CD4-positive, alpha-beta T cell (primary cell): Measurements from ENCODE around the gene CYTH3. TPM values are rescaled to one million over a fixed set of nuclear protein-coding genes. Genes with fewer than 3 reads are reported as not detected.

Source experiments
- ATAC-seq: fragments of 200-7000 bp; cut with Tn5 transposase; one replicate; pipeline ENCODE4 v1.10.0; 2022; ENCODE audit warnings: mild to moderate bottlenecking; ENCODE audit not compliant: poor library complexity
- CTCF ChIA-PET: fragments of 350-600 bp; sonication (Branson Sonifier 250); formaldehyde crosslinking; loops from one replicate; lab custom pipeline; 2021; ENCODE audit warnings: antibody characterized with exemption, inconsistent platforms; lab: Charles Lee
- POLR2A ChIA-PET: fragments of 350-600 bp; sonication (Branson Sonifier 250); formaldehyde crosslinking; loops from one replicate; lab custom pipeline; 2021; ENCODE audit warnings: antibody characterized with exemption, inconsistent platforms; lab: Charles Lee
- DNase-seq, 14 experiments: peaks; one replicate each; pipeline ENCODE4 v3.0.0-alpha.2; 2013 to 2020; ENCODE audit warnings: mixed read lengths in 2 of 14
- H3K27ac ChIP-seq, 2 donors: one replicate each; pipeline versions ENCODE4 v1.5.1 to v1.7.0; 2013; ENCODE audit warnings: low read length in 2 of 2, low read depth in 1 of 2, mild to moderate bottlenecking in 1 of 2
- H3K27me3 ChIP-seq, 2 experiments: 1 replicate in 1 of 2; 2 replicates in 1 of 2; pipeline versions ENCODE4 v1.6.1 to v1.7.0; 2013; ENCODE audit warnings: low read length in 2 of 2, control low read depth in 1 of 2, mild to moderate bottlenecking in 1 of 2, moderate library complexity in 1 of 2; ENCODE audit not compliant: insufficient read depth in 2 of 2, control insufficient read depth in 1 of 2
- H3K36me3 ChIP-seq: one replicate; pipeline ENCODE4 v1.6.1; 2013; ENCODE audit warnings: low read length, control low read depth; ENCODE audit not compliant: insufficient read depth
- H3K4me1 ChIP-seq: one replicate; pipeline ENCODE4 v1.6.1; 2013; ENCODE audit warnings: low read length, control low read depth; ENCODE audit not compliant: insufficient read depth
- H3K4me3 ChIP-seq: one replicate; pipeline ENCODE4 v1.5.1; 2013; ENCODE audit warnings: mild to moderate bottlenecking, low read length, moderate library complexity
- H3K9me3 ChIP-seq, 2 experiments: 1 replicate in 1 of 2; 2 replicates in 1 of 2; pipeline versions ENCODE4 v1.6.1 to v1.7.0; 2013; ENCODE audit warnings: low read length in 2 of 2, mild to moderate bottlenecking in 2 of 2, control low read depth in 1 of 2, moderate library complexity in 1 of 2; ENCODE audit not compliant: control insufficient read depth in 1 of 2, insufficient read depth in 1 of 2
- H3K27ac Mint-ChIP-seq: one replicate; pipeline ENCODE4 v1.8.0; 2020; ENCODE audit warnings: mixed read lengths
- H3K27me3 Mint-ChIP-seq: one replicate; pipeline ENCODE4 v1.8.0; 2021; ENCODE audit warnings: mixed read lengths
- H3K36me3 Mint-ChIP-seq: one replicate; pipeline ENCODE4 v1.8.0; 2021; ENCODE audit warnings: low read depth, mixed read lengths
- H3K4me1 Mint-ChIP-seq: one replicate; pipeline ENCODE4 v1.8.0; 2021; ENCODE audit warnings: low read depth, mixed read lengths
- H3K4me3 Mint-ChIP-seq: one replicate; pipeline ENCODE4 v1.8.0; 2020; ENCODE audit warnings: mild to moderate bottlenecking, mixed read lengths
- H3K9me3 Mint-ChIP-seq: one replicate; pipeline ENCODE4 v1.8.0; 2020; ENCODE audit warnings: mixed read lengths
- CTCF ChIP-seq: fragments of 200-600 bp; IDR thresholded peaks from one replicate; pipeline ENCODE4 v1.8.0; 2022; ENCODE audit warnings: antibody characterized with exemption, mild to moderate bottlenecking
- intact Hi-C, 2 experiments: fragments of 100-400 bp; cut with DNase I in 1 of 2; cut with micrococcal nuclease in 1 of 2; formaldehyde crosslinking; loops; one replicate each; pipeline versions ENCODE4 v1.15.1 to v1.9.0; 2023 to 2025; cut with DNase I, micrococcal nuclease
- total RNA-seq, 174 experiments: library from RNA in 2 of 174; stranded (reverse) in 2 of 174; gene quantifications; one replicate each; pipeline ENCODE4 v1.2.3 and lab custom pipeline; 2021 to 2026

Gene CYTH3
- total RNA-seq, 2 experiments from 2014 or later = 7.6 to 9.1 TPM

GRCh38 chr7:6244021-6244420 lies 28.4 kb downstream of the CYTH3 start:
- no peak for TF ChIP-seq CTCF
- intact Hi-C loops = no loop called here
- H3K27ac Mint-ChIP-seq = no peak overlapping the region

GRCh38 chr7:6243168-6243567 lies 29.3 kb downstream of the CYTH3 start:
- Histone ChIP-seq H3K4me1 (peaks cover 7% of the 10 kb centered on the region), H3K9me3 (no peaks in the 10 kb centered on the region), H3K27ac (no peak overlapping the region), H3K4me3 (no peak overlapping the region), H3K27me3 (no peaks in the 10 kb centered on the region), H3K36me3 (no peaks in the 10 kb centered on the region)
- ChIA-PET POLR2A (no interaction called here), CTCF (no interaction called here)
- ATAC-seq (no peak), DNase-seq (no peak)
- intact Hi-C loops = no loop called here
- no peak overlapping the region for H3K4me3 Mint-ChIP-seq
- TF ChIP-seq CTCF = no peak
- H3K9me3 Mint-ChIP-seq = no peaks in the 10 kb centered on the region
- no peaks in the 10 kb centered on the region for H3K27me3 Mint-ChIP-seq
- no peaks in the 10 kb centered on the region for H3K4me1 Mint-ChIP-seq
- H3K36me3 Mint-ChIP-seq = no peaks in the 10 kb centered on the region
- H3K27ac Mint-ChIP-seq = no peak overlapping the region

More at GRCh38 chr7:6244021-6244420, 28.4 kb downstream of the CYTH3 start:
- no peak for DNase-seq
- ATAC-seq = no peak
- Histone ChIP-seq H3K27ac (no peak overlapping the region), H3K4me1 (peaks cover 7% of the 10 kb centered on the region), H3K27me3 (no peaks in the 10 kb centered on the region), H3K4me3 (no peak overlapping the region), H3K36me3 (no peaks in the 10 kb centered on the region), H3K9me3 (no peaks in the 10 kb centered on the region)
- ChIA-PET POLR2A (no interaction called here), CTCF (no interaction called here)
- Mint-ChIP-seq H3K27me3 (no peaks in the 10 kb centered on the region), H3K9me3 (no peaks in the 10 kb centered on the region), H3K4me3 (no peak overlapping the region), H3K4me1 (no peaks in the 10 kb centered on the region), H3K36me3 (no peaks in the 10 kb centered on the region)

- POLR2A ChIA-PET = no interaction called here
- Histone ChIP-seq H3K4me3 (no peak overlapping the region), H3K27me3 (no peaks in the 10 kb centered on the region), H3K9me3 (no peaks in the 10 kb centered on the region), H3K27ac (no peak overlapping the region), H3K4me1 (peaks cover 7% of the 10 kb centered on the region), H3K36me3 (no peaks in the 10 kb centered on the region)
- ATAC-seq = no peak
- no peaks in the 10 kb centered on the region for H3K27me3 Mint-ChIP-seq
- H3K4me3 Mint-ChIP-seq = no peak overlapping the region
- intact Hi-C loops = no loop called here
- no peak for TF ChIP-seq CTCF
- no peak overlapping the region for H3K27ac Mint-ChIP-seq
- no peaks in the 10 kb centered on the region for H3K4me1 Mint-ChIP-seq
- DNase-seq = no peak
- no peaks in the 10 kb centered on the region for H3K9me3 Mint-ChIP-seq
- H3K36me3 Mint-ChIP-seq = no peaks in the 10 kb centered on the region
- CTCF ChIA-PET = no interaction called here
These were observed 29.9 kb downstream of the CYTH3 start for GRCh38 chr7:6242561-6242960.
